Gastrocnemius medialis (tissue), 4 donors: ENCODE results near the gene SLC43A2. TPM values are rescaled to one million over a fixed set of nuclear protein-coding genes. Genes with fewer than 3 reads are reported as not detected.
A peak's percentile ranks its signal among the peaks of the same experiment; 100 is the strongest.

Experiments
- ATAC-seq, 2 donors: fragments of 150-250 bp; one replicate each; pipeline ENCODE4 v1.9.1; 2016
- DNase-seq, 2 donors: peaks; one replicate each; pipeline ENCODE4 v3.0.0-alpha.2; 2019
- H3K27ac ChIP-seq, 4 donors: fragments of 200-600 bp; sonication (generic); 1 replicate in 1 of 4; 2 replicates in 3 of 4; pipeline ENCODE4 v1.5.1; 2016 to 2018; ENCODE audit warnings: mild to moderate bottlenecking in 2 of 4, moderate library complexity in 1 of 4
- H3K27me3 ChIP-seq, 3 donors: fragments of 200-600 bp; sonication (generic) in 2 of 3; 1 replicate in 1 of 3; 2 replicates in 2 of 3; pipeline versions ENCODE4 v1.5.1 to v1.6.0; 2016 to 2019; ENCODE audit warnings: mild to moderate bottlenecking in 1 of 3, moderate library complexity in 1 of 3
- H3K36me3 ChIP-seq, 2 donors: fragments of 200-600 bp; sonication (generic) in 1 of 2; one replicate each; pipeline ENCODE4 v1.5.1; 2017 to 2018
- H3K4me1 ChIP-seq, 2 donors: fragments of 200-600 bp; sonication (generic) in 1 of 2; one replicate each; pipeline ENCODE4 v1.5.1; 2016 to 2017; ENCODE audit warnings: mild to moderate bottlenecking in 2 of 2
- H3K4me3 ChIP-seq, 4 donors: fragments of 200-600 bp; sonication (generic) in 3 of 4; 1 replicate in 1 of 4; 2 replicates in 3 of 4; pipeline ENCODE4 v1.5.1; 2016 to 2019; ENCODE audit warnings: mild to moderate bottlenecking in 2 of 4
- H3K9me3 ChIP-seq, 3 donors: fragments of 200-600 bp; sonication (generic) in 2 of 3; 1 replicate in 1 of 3; 2 replicates in 2 of 3; pipeline ENCODE4 v1.5.1; 2016 to 2019
- POLR2A ChIP-seq, 2 donors: fragments of 450-650 bp; IDR thresholded peaks; one replicate each; pipeline ENCODE4 v1.6.1; 2017; ENCODE audit warnings: antibody characterized with exemption in 2 of 2, mild to moderate bottlenecking in 2 of 2, moderate library complexity in 2 of 2
- in situ Hi-C, 4 donors: fragments of 200-750 bp; cut with MboI; loops; one replicate each; pipeline versions ENCODE4 v1.15.0 to v1.8.0; 2017; ENCODE audit warnings: low sequenced_read_pairs in 4 of 4
- intact Hi-C: fragments of 100-400 bp; cut with DNase I; formaldehyde crosslinking; loops from one replicate; pipeline ENCODE4 v1.15.1; 2023; ENCODE audit warnings: low total_unique reads
- total RNA-seq, 4 donors: library from RNA; depleted of rRNA; stranded (reverse); fragments of >200 nt; gene quantifications; one replicate each; pipeline versions ENCODE4 v1.1.0 to v1.2.3, GENCODE V29; 2016
- TF ChIP-seq, protein P1 (sequence below), 5 experiments: fragments of 450-650 bp in 3 of 5; fragments of 200-600 bp in 2 of 5; sonication (generic) in 2 of 5; IDR thresholded peaks in 4 of 5; conservative IDR thresholded peaks in 1 of 5; 1 replicate in 4 of 5; 2 replicates in 1 of 5; pipeline ENCODE4 v1.5.1; 2016 to 2019; ENCODE audit warnings: antibody characterized with exemption in 5 of 5, mild to moderate bottlenecking in 3 of 5, moderate library complexity in 3 of 5

Gene SLC43A2
- total RNA-seq, 4 donors from 2014 or later, result 26.9 to 96.9 (median 55.2) TPM

- Histone ChIP-seq H3K9me3 (no peaks in the 10 kb centered on the region), H3K4me1 (peaks cover 12 to 22% of the 10 kb centered on the region in 2 donors), H3K27me3 (no peaks in the 10 kb centered on the region), H3K4me3 (no peak overlapping the region), H3K36me3 (peaks cover 0 to 11% of the 10 kb centered on the region in 2 donors), H3K27ac (no peak overlapping the region)
- DNase-seq (no peak), ATAC-seq (no peak)
- intact Hi-C loops (no loop called here), in situ Hi-C loops (no loop called here)
- no peak for TF ChIP-seq POLR2A (IDR thresholded peaks at IDR 0.05)
- TF ChIP-seq, protein P1, sequence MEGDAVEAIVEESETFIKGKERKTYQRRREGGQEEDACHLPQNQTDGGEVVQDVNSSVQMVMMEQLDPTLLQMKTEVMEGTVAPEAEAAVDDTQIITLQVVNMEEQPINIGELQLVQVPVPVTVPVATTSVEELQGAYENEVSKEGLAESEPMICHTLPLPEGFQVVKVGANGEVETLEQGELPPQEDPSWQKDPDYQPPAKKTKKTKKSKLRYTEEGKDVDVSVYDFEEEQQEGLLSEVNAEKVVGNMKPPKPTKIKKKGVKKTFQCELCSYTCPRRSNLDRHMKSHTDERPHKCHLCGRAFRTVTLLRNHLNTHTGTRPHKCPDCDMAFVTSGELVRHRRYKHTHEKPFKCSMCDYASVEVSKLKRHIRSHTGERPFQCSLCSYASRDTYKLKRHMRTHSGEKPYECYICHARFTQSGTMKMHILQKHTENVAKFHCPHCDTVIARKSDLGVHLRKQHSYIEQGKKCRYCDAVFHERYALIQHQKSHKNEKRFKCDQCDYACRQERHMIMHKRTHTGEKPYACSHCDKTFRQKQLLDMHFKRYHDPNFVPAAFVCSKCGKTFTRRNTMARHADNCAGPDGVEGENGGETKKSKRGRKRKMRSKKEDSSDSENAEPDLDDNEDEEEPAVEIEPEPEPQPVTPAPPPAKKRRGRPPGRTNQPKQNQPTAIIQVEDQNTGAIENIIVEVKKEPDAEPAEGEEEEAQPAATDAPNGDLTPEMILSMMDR (IDR thresholded peaks at IDR 0.05 in 4 of 5, conservative IDR thresholded peaks at IDR 0.05 in 1 of 5), result no peak
Measured at GRCh38 chr17:1557355-1558095, 71.1 kb downstream of the SLC43A2 start.

- Histone ChIP-seq H3K9me3 (no peaks in the 10 kb centered on the region), H3K4me1 (peaks cover 4 to 13% of the 10 kb centered on the region in 2 donors), H3K36me3 (peaks cover 0 to 25% of the 10 kb centered on the region in 2 donors), H3K27me3 (no peaks in the 10 kb centered on the region), H3K4me3 (no peak overlapping the region), H3K27ac (no peak overlapping the region)
- in situ Hi-C loops, result no loop called here
- no peak for TF ChIP-seq POLR2A (IDR thresholded peaks at IDR 0.05)
- TF ChIP-seq, protein P1 (IDR thresholded peaks at IDR 0.05 in 4 of 5, conservative IDR thresholded peaks at IDR 0.05 in 1 of 5), result no peak
- DNase-seq, result peak in 1 of 2 donors; percentile 33
- no peak for ATAC-seq
- intact Hi-C loops, result no loop called here
Measured at GRCh38 chr17:1555651-1556471, 72.8 kb downstream of the SLC43A2 start.

DNA sequence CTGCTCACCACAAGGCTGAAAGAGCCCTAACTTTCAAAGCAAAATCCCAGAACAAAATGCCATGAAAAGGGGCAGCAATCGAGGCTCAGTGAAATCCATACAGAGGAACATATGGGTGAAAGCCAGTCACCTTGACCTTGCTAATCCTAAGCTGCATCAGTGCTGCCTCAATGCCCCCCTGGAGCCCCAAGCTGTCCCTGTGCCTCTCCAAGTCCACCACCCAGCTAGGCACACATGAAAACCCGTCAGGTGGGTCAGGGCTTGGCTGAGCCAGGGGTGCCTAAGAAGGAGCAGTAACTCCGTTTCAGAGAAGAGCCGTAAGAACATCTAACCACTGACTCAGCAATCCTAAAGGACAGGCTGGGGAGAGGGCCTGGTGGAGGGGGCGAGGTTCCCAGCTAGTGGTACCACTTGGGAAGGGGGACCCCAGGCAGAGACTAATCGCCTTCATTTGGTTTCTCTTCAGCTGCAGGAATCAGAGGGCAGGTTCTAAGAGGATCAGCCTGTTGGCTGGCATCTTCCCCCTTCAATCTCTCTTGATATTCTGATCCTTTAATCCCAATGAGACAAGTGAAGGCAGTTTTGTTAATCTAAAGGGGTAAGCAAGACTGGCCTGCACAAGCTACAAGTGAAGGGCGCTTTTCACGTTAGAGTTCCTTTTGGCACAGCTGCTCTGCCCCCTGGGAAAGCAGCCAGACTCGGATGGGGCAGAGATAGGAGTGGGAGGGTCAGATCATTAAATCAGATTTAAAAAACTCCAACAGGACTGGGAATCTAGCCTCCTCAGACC is 73.7 kb downstream of the SLC43A2 start:
- in situ Hi-C loops, result no loop called here
- H3K27me3 ChIP-seq, result no peaks in the 10 kb centered on the region
- TF ChIP-seq, protein P1 (IDR thresholded peaks at IDR 0.05 in 4 of 5, conservative IDR thresholded peaks at IDR 0.05 in 1 of 5), result no peak
- TF ChIP-seq POLR2A (IDR thresholded peaks at IDR 0.05), result no peak
- H3K9me3 ChIP-seq, result no peaks in the 10 kb centered on the region
- peaks cover 0 to 4% of the 10 kb centered on the region in 2 donors for H3K4me1 ChIP-seq
- intact Hi-C loops, result no loop called here
- peaks cover 0 to 34% of the 10 kb centered on the region in 2 donors for H3K36me3 ChIP-seq
- DNase-seq (no peak), ATAC-seq (no peak)
- no peak overlapping the region for H3K4me3 ChIP-seq
- H3K27ac ChIP-seq, result no peak overlapping the region

- Histone ChIP-seq H3K4me3 (no peak overlapping the region), H3K27me3 (no peaks in the 10 kb centered on the region), H3K27ac (no peak overlapping the region), H3K36me3 (peaks cover 0 to 42% of the 10 kb centered on the region in 2 donors), H3K4me1 (no peaks in the 10 kb centered on the region), H3K9me3 (no peaks in the 10 kb centered on the region)
- TF ChIP-seq POLR2A (IDR thresholded peaks at IDR 0.05), result no peak
- TF ChIP-seq, protein P1 (IDR thresholded peaks at IDR 0.05 in 4 of 5, conservative IDR thresholded peaks at IDR 0.05 in 1 of 5), result no peak
- DNase-seq (no peak), ATAC-seq (no peak)
- intact Hi-C loops (no loop called here), in situ Hi-C loops (no loop called here)
Measured at GRCh38 chr17:1553354-1554266, 75.0 kb downstream of the SLC43A2 start.
